Body of pancreas (tissue), 4 donors: ENCODE results near the gene RPGRIP1L. TPM values are rescaled to one million over a fixed set of nuclear protein-coding genes. Genes with fewer than 3 reads are reported as not detected.
A peak's percentile ranks its signal among the peaks of the same experiment; 100 is the strongest.

Experiments used
- ATAC-seq: fragments of 150-250 bp; one replicate; pipeline ENCODE4 v1.9.1; 2016
- DNase-seq, 4 donors: peaks; one replicate each; pipeline ENCODE4 v3.0.0-alpha.2; 2019
- H3K27ac ChIP-seq, 4 donors: fragments of 200-600 bp; sonication (generic); 1 replicate in 3 of 4; 2 replicates in 1 of 4; pipeline versions ENCODE4 v1.5.1 to v1.6.1; 2016 to 2019; ENCODE audit warnings: mild to moderate bottlenecking in 1 of 4, mixed read lengths in 1 of 4, moderate library complexity in 1 of 4
- H3K27me3 ChIP-seq, 2 donors: fragments of 200-600 bp; sonication (generic); one replicate each; pipeline ENCODE4 v1.6.0; 2016; ENCODE audit warnings: mild to moderate bottlenecking in 1 of 2
- H3K36me3 ChIP-seq, 2 donors: fragments of 200-600 bp; sonication (generic); replicated peaks in 1 of 2; 2 replicates each; pipeline ENCODE4 v1.5.1; 2016; ENCODE audit warnings: low read depth in 2 of 2; ENCODE audit not compliant: insufficient read depth in 1 of 2
- H3K4me1 ChIP-seq: fragments of 200-600 bp; sonication (generic); one replicate; pipeline ENCODE4 v1.6.0; 2016
- H3K4me3 ChIP-seq, 2 donors: fragments of 200-600 bp; sonication (generic); 1 replicate in 1 of 2; 2 replicates in 1 of 2; pipeline ENCODE4 v1.5.1; 2016 to 2019
- H3K9me3 ChIP-seq, 3 donors: fragments of 200-600 bp; sonication (generic); 1 replicate in 2 of 3; 2 replicates in 1 of 3; pipeline ENCODE4 v1.5.1; 2016
- CTCF ChIP-seq, 7 experiments: fragments of 450-650 bp in 4 of 7; fragments of 200-600 bp in 3 of 7; sonication (generic) in 3 of 7; IDR thresholded peaks; one replicate each; pipeline ENCODE4 v1.5.1; 2016 to 2019; ENCODE audit warnings: antibody characterized with exemption in 7 of 7
- POLR2A ChIP-seq, 3 donors: fragments of 450-650 bp; IDR thresholded peaks; one replicate each; pipeline ENCODE4 v1.6.1; 2016; ENCODE audit warnings: antibody characterized with exemption in 3 of 3, mild to moderate bottlenecking in 2 of 3
- WGBS, 2 donors: methylation state at CpG; one replicate each; pipeline ENCODE4 v1.1.5; 2017; 5-methylcytosine and 5-hydroxymethylcytosine counted together
- intact Hi-C: fragments of 100-400 bp; cut with DNase I; formaldehyde crosslinking; loops from one replicate; pipeline ENCODE4 v1.15.1; 2023
- total RNA-seq, 2 donors: library from RNA; depleted of rRNA; stranded (reverse); fragments of >200 nt; gene quantifications; one replicate each; pipeline ENCODE4 v1.1.0, GENCODE V29; 2016

The RPGRIP1L gene
- total RNA-seq, 2 donors from 2014 or later: 2.9 to 4.3 TPM

GRCh38 chr16:53740476-53740875 is 36.8 kb upstream of the RPGRIP1L start:
- H3K36me3 ChIP-seq: no peaks in the 10 kb centered on the region
- no peak overlapping the region for H3K4me3 ChIP-seq
- TF ChIP-seq CTCF (IDR thresholded peaks at IDR 0.05) (no peak), POLR2A (IDR thresholded peaks at IDR 0.05) (no peak)
- no peak for DNase-seq
- no peaks in the 10 kb centered on the region for H3K9me3 ChIP-seq
- no peak for ATAC-seq
- H3K4me1 ChIP-seq: peaks cover 17% of the 10 kb centered on the region
- peak overlapping the region in 2 of 4 donors; percentile 3 to 10 for H3K27ac ChIP-seq
- intact Hi-C loops: no loop called here
- H3K27me3 ChIP-seq: no peaks in the 10 kb centered on the region

- no peak for ATAC-seq
Observed at GRCh38 chr16:53737552-53737951, 33.9 kb upstream of the RPGRIP1L start.

GRCh38 chr16:53736297-53736696 is 32.6 kb upstream of the RPGRIP1L start:
- TF ChIP-seq POLR2A (IDR thresholded peaks at IDR 0.05): no peak
- no peak for TF ChIP-seq CTCF (IDR thresholded peaks at IDR 0.05)
- H3K27me3 ChIP-seq: no peaks in the 10 kb centered on the region
- WGBS, 2 donors: 77 to 86% methylated on average over 3 of the region's 3 CpGs
- peaks cover 15% of the 10 kb centered on the region for H3K4me1 ChIP-seq
- DNase-seq (no peak), ATAC-seq (no peak)
- no peak overlapping the region for H3K27ac ChIP-seq
- no peak overlapping the region for H3K4me3 ChIP-seq
- no peaks in the 10 kb centered on the region for H3K36me3 ChIP-seq
- intact Hi-C loops: no loop called here
- no peaks in the 10 kb centered on the region for H3K9me3 ChIP-seq

More at GRCh38 chr16:53737552-53737951, 33.9 kb upstream of the RPGRIP1L start:
- Histone ChIP-seq H3K27me3 (no peaks in the 10 kb centered on the region), H3K27ac (no peak overlapping the region), H3K4me3 (no peak overlapping the region), H3K36me3 (no peaks in the 10 kb centered on the region), H3K4me1 (peaks cover 10% of the 10 kb centered on the region), H3K9me3 (no peaks in the 10 kb centered on the region)
- 93 to 94% methylated on average over 5 of the region's 5 CpGs for WGBS, 2 donors
- TF ChIP-seq CTCF (IDR thresholded peaks at IDR 0.05): no peak
- DNase-seq: no peak
- intact Hi-C loops: no loop called here

- Histone ChIP-seq H3K4me3 (no peak overlapping the region), H3K9me3 (no peaks in the 10 kb centered on the region), H3K4me1 (peaks cover 15% of the 10 kb centered on the region), H3K27me3 (no peaks in the 10 kb centered on the region), H3K36me3 (no peaks in the 10 kb centered on the region), H3K27ac (no peak overlapping the region)
- no peak for ATAC-seq
- 96 to 100% methylated on average over 2 of the region's 2 CpGs for WGBS, 2 donors
- DNase-seq: no peak
- intact Hi-C loops: no loop called here
- TF ChIP-seq POLR2A (IDR thresholded peaks at IDR 0.05) (no peak), CTCF (IDR thresholded peaks at IDR 0.05) (no peak)
Observed at GRCh38 chr16:53734908-53735307, 31.2 kb upstream of the RPGRIP1L start.

GRCh38 chr16:53732296-53732929 is 28.8 kb upstream of the RPGRIP1L start:
- H3K27ac ChIP-seq: no peak overlapping the region
- TF ChIP-seq CTCF (IDR thresholded peaks at IDR 0.05) (no peak), POLR2A (IDR thresholded peaks at IDR 0.05) (no peak)
- peaks cover 15% of the 10 kb centered on the region for H3K4me1 ChIP-seq
- no peaks in the 10 kb centered on the region for H3K36me3 ChIP-seq
- 24 to 32% methylated on average over 4 of the region's 4 CpGs for WGBS, 2 donors
- H3K9me3 ChIP-seq: no peaks in the 10 kb centered on the region
- DNase-seq (peak in 2 of 4 donors; percentile 14 to 27), ATAC-seq (peak; percentile 71)
- H3K4me3 ChIP-seq: no peak overlapping the region
- no peaks in the 10 kb centered on the region for H3K27me3 ChIP-seq
- intact Hi-C loops: no loop called here
